Inferior parietal cortex (tissue), 1 donor: Measurements from ENCODE around the gene MGAT5B.
"Not testable (repeated sequence)": the region's sequence is repeated elsewhere in the genome, so short reads cannot be mapped to it uniquely, and the experiment has no call there.

Source experiments
- DNase-seq: peaks from one replicate; pipeline ENCODE4 v3.0.0-alpha.2; 2016; ENCODE audit errors: extremely low spot score

MGAT5B gene

DNA sequence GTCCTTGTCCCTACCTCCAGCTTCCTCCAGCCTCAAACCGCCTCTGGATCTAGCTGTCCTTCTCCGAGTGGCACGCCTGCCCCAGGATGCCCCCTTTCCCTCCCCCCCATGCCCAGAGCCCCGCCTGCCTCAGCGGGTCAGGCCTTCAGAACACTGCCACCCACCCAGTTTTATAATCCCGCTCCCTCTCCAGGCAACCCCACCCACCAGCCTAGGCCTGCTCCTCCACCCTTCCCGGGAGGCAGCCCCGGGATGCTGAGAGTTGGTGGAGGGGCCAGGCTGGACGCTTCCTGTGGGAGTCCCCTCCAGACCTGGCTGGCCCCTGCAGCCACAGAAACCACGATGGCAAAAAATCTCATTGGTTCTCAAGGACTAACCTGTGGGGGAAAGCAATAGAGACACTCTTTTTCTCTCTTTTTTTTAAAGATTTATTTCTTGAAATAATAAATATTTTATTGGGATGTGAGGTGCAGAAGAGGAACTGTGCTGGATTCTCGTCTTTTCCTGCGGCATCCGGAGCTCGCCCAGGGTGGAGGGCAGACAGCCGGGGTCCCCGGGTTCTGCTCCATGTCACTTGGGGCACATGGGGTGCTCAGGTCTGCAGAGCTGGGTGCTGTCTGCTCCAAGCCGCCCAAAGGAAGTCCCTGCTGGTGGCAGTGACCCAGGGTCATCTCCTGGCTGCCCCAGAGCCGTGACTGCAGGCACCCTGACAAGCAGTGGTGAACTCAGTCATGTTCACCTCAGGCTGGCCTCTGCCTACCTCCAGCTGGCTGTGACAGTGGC, 81.9 kb downstream of the MGAT5B start:
- no peak for DNase-seq

GRCh38 chr17:76951375-76951905, 83.2 kb downstream of the MGAT5B start:
- DNase-seq, result no peak

GRCh38 chr17:76952402-76952801, 84.2 kb downstream of the MGAT5B start:
- DNase-seq, result no peak

DNA sequence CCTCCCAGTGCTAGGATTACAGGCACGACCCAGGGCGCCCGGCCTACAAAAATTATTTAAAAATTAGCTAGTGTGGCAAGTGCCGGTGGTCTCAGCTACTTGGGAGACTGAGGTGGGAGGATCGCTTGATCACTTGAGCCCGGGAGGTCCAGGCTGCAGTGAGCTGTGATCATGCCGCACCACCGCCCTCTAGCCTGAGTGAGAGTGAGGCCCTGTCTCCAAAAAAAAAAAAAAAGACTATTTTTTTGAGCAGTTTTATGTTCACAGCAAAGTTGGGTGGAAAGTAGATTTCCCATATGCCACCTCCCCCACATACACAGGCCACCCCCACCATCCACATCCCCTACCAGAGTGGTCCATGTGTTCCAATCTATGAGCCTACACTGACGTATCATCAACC, 84.9 kb downstream of the MGAT5B start:
- DNase-seq, result no peak

- no peak for DNase-seq
Observed at GRCh38 chr17:76953946-76954345, 85.7 kb downstream of the MGAT5B start.

- DNase-seq, result no peak
Observed at GRCh38 chr17:76955191-76955590, 87.0 kb downstream of the MGAT5B start.

GRCh38 chr17:76956846-76957540, 88.8 kb downstream of the MGAT5B start:
- DNase-seq, result no peak

GRCh38 chr17:76957678-76958464, 89.7 kb downstream of the MGAT5B start:
- DNase-seq, result no peak

- DNase-seq, result no peak
Observed at GRCh38 chr17:76958974-76959373, 90.8 kb downstream of the MGAT5B start.

- DNase-seq, result no peak
Observed at GRCh38 chr17:76961869-76962268, 93.7 kb downstream of the MGAT5B start.

- no peak for DNase-seq
Observed at GRCh38 chr17:76962858-76963257, 94.7 kb downstream of the MGAT5B start.

DNA sequence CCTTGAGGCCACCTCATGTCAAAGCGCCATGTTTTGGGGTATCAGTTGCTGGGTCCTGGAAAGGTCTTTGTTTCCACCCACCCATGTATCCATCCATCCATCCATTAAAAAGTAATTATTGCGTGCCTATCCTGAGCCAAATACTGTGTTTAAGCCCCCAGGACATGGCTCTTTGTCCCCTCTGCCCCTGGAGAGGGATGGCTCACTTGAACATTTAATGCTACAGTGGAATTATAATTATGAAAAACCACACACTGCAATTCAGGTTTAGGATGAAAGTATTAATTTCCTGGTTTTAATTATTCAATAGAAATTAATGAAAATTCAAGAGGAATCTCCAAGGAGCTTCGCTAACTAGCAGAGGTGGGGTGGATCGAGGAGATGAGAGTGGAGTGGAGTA, 97.8 kb downstream of the MGAT5B start:
- DNase-seq, result no peak

DNA sequence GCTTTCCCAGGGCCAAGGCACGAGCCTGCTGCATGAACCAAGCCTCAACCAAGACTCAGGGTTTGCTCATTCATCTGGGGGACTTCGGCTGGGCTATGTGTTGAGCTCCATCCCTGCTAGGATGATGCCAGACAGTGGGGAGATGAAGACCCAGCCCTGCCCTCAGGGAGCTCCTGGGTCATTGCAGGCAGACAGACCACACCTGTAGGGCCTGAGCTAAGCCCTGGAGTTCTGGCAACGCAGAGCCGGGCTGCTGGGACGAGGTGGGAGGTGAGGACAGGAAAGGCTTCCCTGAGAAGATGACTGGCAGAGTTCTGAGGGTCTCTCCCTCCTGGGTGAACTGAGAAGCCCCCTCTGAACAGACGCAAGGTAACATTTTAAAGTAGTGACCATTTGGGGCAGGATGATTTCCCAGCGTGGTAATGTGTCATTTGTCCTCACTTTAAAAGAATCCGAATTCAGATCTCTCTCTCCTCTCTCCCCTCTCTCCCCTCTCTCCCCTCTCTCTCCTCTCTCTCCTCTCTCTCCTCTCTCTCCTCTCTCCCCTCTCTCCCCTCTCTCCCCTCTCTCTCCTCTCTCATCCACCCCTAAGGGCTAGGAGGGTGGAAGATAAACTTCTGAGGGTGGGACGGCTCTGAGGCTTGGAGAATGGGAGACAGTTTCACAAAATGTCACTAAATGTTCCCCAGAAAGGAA, 98.4 kb downstream of the MGAT5B start:
- no peak for DNase-seq

GRCh38 chr17:76967762-76968161, 99.6 kb downstream of the MGAT5B start:
- no peak for DNase-seq

- no peak for DNase-seq
Observed at GRCh38 chr17:76968707-76969597, 100.7 kb downstream of the MGAT5B start.

DNA sequence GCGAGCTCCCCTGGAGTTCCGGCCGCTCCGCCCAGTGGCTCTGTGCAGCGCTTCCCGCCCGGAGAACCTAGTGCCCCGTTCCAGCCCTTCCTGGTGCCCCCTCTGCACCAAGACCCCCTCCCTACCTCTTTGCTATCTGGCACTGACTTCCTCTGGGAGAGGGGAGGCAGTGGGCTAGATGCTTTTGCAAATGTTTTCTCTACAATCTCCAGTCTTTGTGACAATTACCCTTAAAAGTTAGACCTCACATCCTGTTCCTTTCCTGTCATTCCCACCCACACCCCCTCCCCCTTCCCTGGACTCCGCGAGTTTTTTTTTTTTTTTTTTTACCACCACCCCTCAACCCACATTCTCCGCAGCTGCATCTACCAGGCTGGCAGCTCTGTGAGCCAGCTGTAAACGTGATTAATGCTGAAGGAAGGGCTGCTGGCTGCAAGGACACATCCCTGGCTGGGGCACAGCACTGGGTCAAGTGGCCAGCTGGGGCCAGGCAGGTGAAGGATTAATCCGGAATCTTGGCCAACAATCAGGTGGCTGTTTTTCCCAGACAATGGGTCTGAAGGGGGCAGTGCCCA, 101.5 kb downstream of the MGAT5B start:
- no peak for DNase-seq

DNA sequence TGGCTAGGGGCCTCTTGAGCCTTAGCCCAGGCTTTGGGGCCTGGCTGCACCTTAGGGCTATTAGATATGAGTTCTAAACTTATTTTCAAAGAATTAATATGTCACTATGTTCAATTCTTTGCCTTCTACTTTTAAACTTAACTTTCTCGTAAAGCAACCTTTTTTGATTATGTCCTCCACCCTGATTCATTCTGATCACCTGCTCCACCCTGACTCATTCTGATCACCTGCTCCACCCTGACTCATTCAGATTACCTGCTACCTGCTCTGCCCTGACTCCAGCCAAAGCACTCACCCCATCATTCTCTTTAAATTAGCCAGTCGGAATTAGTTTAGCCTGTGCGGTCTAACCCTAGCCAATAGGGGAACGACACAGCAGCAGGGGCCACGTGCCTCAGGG, 102.0 kb downstream of the MGAT5B start:
- DNase-seq, result not testable (repeated sequence)

DNA sequence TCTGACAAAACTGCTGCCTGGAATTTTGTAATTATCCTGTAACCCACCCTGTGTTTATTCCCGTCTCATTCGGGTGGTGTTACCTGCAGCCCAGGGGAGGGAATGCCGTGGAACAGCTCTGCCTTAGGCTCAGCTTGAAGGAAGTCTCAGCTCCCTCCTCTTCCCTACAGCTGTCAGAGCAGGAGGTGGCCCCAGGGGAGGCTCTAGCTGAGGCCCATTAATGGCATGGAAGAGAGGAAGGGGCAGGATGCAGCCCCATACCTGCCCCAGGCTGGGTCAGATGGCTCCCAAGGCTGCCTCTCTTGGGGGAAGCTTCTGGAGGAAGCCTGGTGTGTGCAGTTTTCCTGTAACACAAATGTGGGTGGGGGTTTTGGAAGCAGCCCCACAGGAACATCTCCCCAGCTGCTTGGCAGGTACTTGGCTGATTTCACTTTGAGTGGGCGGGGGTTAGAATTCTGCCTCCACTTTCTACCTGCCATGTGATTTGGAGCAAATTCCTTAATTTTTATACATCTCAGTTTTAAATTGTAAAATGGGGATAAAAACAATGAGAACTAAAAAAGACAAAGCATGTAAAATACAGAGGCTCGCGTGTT, 103.9 kb downstream of the MGAT5B start:
- no peak for DNase-seq

GRCh38 chr17:76973040-76973439, 104.8 kb downstream of the MGAT5B start:
- DNase-seq, result no peak

DNA sequence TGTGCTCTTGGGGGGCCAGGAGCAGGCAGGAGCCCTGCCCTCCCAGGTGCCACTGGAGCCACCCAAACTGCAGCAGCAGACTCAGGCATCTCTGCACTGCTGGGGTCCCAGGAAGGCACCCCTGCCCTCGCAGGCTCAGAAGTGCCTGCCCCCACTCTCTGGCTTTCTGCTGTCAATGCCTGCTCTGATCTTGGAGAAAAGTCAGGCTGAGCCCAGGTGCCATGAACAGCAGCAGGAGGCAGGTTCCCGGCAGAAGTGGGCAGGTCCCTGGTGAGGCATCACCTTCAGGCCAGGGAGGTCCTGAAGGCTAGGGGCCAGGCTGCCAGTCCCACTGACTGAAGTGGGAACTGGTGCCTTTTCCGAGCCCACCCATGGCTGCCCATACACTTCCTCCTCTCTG, 106.5 kb downstream of the MGAT5B start:
- DNase-seq, result no peak
